NCI-H1436 treated with DMSO at 0.1 percent for 48 hours (cell line): ENCODE measurements around the gene RAD18.

Source experiments
- DNase-seq: peaks from one replicate; lab custom pipeline; 2025; lab: John Stamatoyannopoulos, UW

Gene RAD18

GRCh38 chr3:8963137-8963853 lies at the start of gene RAD18:
RAD18 (minus strand) TSS chr3:8963472; CDS start chr3:8963385, 87 bp downstream.
- no peak for DNase-seq

- DNase-seq = no peak
Measured at GRCh38 chr3:9012521-9012920, 49.2 kb upstream of the RAD18 start.

- no peak for DNase-seq
Measured at GRCh38 chr3:9009976-9010545, 46.8 kb upstream of the RAD18 start.

- DNase-seq = no peak
Measured at GRCh38 chr3:9008550-9009255, 45.4 kb upstream of the RAD18 start.

- no peak for DNase-seq
Measured at GRCh38 chr3:9007928-9008327, 44.7 kb upstream of the RAD18 start.

GRCh38 chr3:9007213-9007612 lies 43.9 kb upstream of the RAD18 start:
- no peak for DNase-seq

GRCh38 chr3:9000041-9000440 lies 36.8 kb upstream of the RAD18 start:
- no peak for DNase-seq

GRCh38 chr3:8997151-8997550 lies 33.9 kb upstream of the RAD18 start:
- DNase-seq = no peak

GRCh38 chr3:8996681-8997121 lies 33.4 kb upstream of the RAD18 start:
- DNase-seq = no peak

- DNase-seq = no peak
Measured at GRCh38 chr3:8996216-8996615, 32.9 kb upstream of the RAD18 start.

- DNase-seq = no peak
Measured at GRCh38 chr3:8994226-8994625, 31.0 kb upstream of the RAD18 start.

- DNase-seq = no peak
Measured at GRCh38 chr3:8993331-8993730, 30.1 kb upstream of the RAD18 start.

- DNase-seq = no peak
Measured at GRCh38 chr3:8992854-8993253, 29.6 kb upstream of the RAD18 start.

- DNase-seq = no peak
Measured at GRCh38 chr3:8992199-8992598, 28.9 kb upstream of the RAD18 start.

- no peak for DNase-seq
Measured at GRCh38 chr3:8990266-8991215, 27.3 kb upstream of the RAD18 start.

- no peak for DNase-seq
Measured at GRCh38 chr3:8988791-8989558, 25.7 kb upstream of the RAD18 start.

- no peak for DNase-seq
Measured at GRCh38 chr3:8988384-8988655, 25.0 kb upstream of the RAD18 start.

- no peak for DNase-seq
Measured at GRCh38 chr3:8987645-8988383, 24.5 kb upstream of the RAD18 start.

- no peak for DNase-seq
Measured at GRCh38 chr3:8987226-8987625, 24.0 kb upstream of the RAD18 start.

GRCh38 chr3:8986741-8987140 lies 23.5 kb upstream of the RAD18 start:
- no peak for DNase-seq

GRCh38 chr3:8985876-8986275 lies 22.6 kb upstream of the RAD18 start:
- DNase-seq = no peak
